Measurements from ENCODE around the gene MAP2K4. TPM values are rescaled to one million over a fixed set of nuclear protein-coding genes. Genes with fewer than 3 reads are reported as not detected.

Gene MAP2K4
- total RNA-seq, 1 experiment from 2014 or later: 6.2 TPM

DNA sequence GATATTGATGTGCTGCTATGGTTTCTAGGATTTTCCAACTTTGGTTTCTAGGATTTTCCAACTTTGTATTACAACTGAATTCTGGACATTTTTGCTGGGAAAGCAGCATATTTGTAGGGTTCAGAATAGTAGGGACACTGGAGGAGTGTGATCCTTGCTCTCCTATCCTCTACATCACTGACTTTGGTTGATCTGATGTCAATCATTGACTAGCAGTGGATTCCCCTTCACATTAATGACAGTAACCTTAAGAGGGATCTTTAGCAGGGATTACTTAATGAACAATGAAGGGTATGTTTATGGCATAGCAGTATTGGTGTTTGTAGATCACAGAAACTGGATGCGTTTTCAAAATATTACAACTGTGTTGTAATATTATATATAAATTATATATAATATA lies 67.4 kb downstream of the MAP2K4 start:
- DNase-seq (ENCODE audit: low spot score): no peak

DNA sequence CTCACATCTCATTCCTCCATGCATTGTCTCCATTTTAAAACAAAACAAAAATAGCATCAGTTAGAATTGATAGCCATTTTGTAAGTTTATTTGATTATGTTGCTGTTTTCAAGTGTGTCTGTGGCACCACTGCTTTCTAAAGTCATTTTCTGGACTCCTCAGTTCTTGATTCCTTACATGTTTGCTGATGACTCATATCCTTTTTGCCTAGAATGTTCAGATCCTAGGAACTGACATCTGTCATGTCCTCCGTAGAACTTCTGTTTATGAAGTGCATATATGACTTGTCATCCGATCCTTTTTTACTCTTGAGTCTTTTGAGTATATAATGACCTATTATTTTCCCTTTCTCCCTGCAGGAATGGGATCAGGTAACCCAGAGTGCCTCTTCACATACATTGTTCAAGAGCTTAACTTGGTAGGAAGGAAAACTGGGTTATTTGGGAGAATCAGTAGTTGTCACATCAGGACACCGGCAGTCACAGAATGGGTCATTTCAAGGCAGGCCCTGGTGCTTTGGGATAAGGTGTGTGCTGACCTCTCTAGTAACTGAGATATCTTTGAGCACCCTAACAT lies 69.2 kb downstream of the MAP2K4 start:
- peak; percentile 5 for DNase-seq (ENCODE audit: low spot score)

DNA sequence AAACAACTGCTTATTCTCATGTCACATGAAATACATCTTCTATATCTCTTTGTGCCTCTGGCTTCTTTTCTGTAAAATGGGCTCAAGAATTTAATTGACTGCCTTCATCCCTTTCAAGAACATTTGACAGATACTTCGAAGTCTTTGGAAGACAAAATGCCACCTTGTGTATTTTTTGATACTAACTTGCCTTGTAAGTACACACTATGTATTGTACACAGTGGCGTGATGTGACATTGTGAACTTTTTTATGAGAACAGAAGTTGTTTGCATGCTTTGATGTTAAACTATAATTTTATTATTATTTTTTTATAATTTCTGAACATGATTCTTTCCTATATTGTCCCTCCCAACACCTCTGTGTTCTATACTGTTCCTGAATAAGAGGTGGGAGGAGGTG lies 73.7 kb downstream of the MAP2K4 start:
- no peak for DNase-seq (ENCODE audit: low spot score)

DNA sequence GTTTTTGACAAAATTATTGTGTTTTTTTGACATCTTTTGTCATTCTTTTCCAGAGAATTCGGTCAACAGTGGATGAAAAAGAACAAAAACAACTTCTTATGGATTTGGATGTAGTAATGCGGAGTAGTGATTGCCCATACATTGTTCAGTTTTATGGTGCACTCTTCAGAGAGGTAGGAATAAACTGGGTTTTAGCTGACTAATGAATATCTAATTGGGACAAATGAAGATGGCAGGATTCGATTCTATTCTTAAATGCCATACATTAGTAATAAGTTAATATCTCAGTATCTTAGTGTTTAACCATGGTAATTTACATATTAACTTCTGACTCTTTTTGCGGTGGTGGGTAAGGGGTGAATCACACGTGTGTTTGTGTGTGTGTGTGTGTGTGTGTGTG lies 74.8 kb downstream of the MAP2K4 start:
- DNase-seq (ENCODE audit: low spot score): no peak

DNA sequence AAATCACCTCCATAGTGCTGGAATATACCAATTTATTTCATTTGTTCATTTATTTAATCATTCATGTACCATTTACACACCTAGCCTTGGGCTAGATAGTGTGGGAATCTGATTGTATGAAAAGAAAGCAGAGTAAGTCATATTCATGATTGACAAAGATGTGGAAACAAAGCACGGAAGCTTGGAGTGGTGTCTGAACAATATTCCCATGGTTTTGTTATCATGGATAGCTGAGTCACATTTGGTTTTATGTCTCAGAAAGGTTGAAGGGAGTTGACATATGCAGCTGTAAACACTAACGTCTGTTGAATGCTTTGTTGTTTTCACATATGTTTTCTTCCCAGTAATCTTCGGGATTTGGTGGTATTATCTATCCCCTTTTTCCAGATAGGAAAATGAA lies 76.6 kb downstream of the MAP2K4 start:
- no peak for DNase-seq (ENCODE audit: low spot score)

DNA sequence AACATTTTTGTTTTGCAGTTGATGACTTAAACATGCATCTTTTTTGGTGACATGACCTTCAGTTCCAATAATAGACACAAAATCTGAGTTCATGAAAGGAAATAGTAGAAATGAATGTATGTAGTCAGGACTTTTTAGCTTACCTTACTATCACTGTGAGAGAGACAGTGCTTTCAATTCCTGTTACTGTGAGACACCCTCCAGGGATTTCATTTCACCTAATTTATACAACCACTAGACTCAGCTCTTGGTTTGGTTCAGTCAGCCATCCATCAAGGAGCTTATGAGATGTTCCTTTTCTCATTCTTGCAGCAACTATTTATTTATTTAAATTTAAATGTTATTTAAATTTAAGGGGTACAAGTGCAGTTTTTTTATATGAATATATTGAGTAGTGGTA lies 77.9 kb downstream of the MAP2K4 start:
- no peak for DNase-seq (ENCODE audit: low spot score)

DNA sequence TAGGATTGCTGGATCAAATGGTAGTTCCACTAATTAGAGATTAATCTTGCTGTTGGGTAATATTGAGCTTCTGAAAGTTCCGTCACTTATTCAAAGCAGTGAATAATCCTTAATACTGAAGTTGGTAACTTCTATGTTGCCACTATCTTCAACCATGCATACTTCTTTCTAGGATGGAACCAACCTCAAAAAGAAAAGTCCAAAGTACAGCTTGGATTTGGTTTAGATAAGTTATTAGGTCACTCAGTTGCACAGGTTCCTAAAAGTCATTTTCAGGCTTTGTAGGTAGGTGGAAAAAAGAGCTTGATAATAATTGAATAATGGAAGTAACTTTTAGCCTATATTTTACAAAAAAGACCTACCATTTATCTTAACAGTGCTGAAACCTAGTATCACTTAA lies 78.7 kb downstream of the MAP2K4 start:
- DNase-seq (ENCODE audit: low spot score): no peak

DNA sequence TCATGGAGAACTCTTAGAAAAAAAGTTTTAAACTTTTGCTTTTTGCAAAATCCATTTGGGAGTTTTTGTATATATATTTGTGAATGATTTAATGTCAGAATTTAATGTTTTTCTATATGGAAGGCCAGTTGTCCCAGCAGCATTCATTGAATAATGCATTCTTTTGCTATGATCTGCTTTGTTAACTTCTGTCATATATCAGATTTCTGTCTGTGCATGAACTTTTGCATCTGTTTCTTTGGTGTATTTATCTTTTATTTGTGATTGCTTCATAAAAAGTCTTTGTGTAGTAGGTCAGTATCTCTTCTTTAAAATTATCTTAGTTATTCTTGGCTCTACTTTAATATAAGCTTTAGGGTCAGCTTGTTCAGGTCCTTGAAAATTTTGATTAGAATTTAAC lies 84.2 kb downstream of the MAP2K4 start:
- no peak for DNase-seq (ENCODE audit: low spot score)

DNA sequence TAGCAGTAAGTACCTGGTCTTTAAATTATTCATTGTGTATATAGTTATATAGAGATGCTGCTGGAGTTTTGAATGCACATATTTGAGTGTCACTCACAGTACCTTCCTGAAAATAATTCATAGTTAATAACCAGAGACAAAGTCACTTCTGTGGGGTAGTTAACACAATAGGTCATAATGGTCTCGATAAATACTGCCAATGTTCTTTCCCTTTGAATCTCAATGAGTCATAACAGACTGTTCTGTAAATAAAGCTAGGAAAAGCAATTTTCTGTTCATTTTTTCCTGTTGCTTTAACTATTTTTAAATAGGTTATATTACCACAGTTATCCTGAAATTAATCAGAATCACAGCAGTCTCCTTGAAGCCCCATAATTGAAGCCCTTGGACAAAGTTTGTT lies 87.2 kb downstream of the MAP2K4 start:
- DNase-seq (ENCODE audit: low spot score): no peak

DNA sequence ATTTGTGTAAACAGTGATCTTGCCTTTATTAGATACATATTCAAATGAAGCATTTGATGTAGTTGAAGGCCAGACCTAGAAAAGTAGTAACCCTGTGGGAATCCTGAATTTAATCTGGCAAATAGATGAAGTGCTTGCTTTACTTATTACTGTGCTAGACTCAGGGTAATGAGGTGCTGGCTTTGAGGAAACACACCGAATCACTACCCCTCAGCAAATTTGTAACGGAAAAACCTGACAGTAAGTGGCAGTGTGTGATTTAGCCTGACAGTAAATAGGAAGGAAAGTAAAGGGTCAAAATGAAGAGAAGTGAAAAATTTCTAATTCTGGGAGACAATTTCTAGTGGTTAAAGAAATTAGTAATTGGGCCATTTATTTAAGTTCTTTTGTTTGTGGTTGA lies 90.2 kb downstream of the MAP2K4 start:
- DNase-seq (ENCODE audit: low spot score): no peak

DNA sequence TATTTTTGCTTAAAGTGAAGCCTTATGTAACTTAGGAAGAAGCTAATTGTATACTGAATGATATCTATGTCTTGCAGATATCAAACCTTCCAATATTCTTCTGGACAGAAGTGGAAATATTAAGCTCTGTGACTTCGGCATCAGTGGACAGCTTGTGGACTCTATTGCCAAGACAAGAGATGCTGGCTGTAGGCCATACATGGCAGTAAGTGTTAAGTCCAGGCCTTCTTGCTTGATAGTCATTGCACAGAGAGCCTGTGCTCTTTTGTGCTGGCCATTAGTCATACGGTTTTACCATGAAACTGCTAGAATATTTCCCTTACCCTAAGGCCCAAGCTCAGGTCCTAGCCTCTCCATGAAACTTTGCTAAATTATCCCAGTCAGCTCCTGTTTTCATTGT lies 92.5 kb downstream of the MAP2K4 start:
- no peak for DNase-seq (ENCODE audit: low spot score)

DNA sequence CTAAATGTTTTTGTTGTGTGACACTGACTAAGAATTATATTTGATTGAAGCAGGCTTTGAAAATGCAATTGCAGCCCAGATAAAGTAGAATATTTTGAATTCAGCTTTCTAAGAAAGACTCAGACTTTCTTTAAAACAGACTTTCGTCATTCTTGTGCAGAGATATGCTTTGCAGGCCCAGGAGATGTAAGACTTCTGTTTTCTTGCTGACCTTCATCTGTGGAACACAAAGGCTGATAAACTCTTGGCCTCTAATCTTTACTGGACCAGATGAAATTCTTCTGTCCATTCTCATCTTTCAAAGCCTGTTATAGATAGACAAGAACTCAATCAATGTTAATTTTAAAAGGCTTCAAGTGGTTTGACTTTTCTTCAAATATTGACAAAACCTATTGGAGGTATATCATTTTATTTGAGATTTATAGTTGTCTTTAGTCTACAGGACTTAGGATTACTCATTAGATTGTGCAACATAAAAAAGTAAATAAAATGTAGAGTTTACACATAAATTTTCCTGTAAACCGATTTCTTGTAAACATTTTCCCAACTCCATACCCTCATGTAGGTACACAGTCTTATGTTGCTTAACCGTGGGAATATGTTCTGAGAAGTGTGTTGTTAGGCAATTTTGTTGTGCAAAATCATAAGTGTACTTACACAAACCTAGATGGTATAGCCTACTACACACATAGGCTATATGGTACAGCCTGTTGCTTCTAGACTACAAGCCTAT lies 94.2 kb downstream of the MAP2K4 start:
- no peak for DNase-seq (ENCODE audit: low spot score)

DNA sequence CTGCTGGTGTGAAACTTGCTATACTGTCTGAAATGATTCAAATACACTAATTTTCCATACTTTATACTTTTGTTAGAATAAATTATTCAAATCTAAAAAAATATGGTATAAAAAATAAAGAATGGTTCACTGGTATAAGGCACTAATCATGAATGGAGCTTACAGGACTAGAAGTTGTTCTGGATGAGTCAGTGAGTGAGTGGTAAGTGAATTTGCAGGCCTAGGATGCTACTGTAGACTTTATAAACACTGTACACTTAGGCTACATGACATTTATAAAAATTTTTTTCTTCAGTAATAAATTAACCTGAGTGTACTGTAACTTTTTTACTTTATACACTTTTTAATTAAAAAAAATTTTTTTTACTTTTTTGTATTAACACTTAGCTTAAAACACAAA lies 95.5 kb downstream of the MAP2K4 start:
- DNase-seq (ENCODE audit: low spot score): no peak

DNA sequence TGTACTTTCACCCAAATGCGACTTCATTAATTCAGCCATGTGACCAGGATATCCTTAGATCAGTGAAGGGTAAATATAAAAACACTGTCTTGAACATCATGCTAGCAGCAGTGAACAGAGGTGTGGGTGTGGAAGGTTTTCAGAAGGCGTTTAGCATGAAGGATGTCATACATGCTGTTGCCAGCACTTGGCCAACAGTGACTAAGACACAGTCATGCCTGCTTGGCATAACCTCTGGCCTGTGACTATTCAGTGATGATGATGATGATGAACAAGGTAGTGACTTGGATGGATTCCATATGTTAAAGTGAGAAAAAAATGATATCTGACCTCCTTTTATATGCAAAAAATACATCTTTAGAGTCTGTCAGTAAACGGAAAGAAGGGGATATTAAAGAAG lies 97.9 kb downstream of the MAP2K4 start:
- DNase-seq (ENCODE audit: low spot score): no peak

DNA sequence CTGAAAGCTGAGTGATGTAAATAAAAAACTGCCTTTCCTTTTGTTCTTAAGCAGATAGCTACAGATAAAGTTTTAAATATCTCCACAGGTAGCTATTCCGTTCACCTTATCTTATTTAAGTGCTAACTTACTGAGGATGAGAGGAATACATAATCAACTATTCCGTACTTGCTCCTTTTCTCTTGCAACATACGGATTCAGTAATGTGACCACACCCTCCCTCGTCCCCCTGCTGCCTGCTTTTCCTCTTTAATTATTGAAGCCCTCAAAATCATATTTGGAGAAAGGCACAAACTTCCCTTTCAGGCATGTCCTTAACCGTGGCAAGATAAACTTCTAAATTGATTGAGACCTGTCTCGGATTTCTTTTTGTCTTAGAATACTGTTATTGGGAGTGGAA lies 101.4 kb downstream of the MAP2K4 start:
- DNase-seq (ENCODE audit: low spot score): no peak

DNA sequence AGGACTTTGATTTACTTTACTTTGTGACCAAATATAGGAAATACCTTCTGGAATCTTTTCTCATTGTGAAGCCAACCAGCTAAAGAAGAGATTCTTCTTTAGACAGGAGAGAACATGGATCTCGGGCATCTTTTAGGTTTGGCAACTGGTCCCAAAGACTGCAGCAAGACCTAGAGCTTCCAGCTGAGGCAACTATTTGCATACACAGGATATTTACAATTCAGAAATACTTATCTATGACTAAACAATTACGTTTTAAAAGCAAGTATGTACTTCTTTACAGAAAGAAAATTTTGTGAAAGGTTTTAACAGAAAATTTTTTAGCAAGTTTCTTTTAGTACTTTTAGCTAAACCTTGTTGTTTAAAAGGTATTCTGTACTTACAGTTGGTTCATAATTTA lies 106.5 kb downstream of the MAP2K4 start:
- DNase-seq (ENCODE audit: low spot score): no peak

DNA sequence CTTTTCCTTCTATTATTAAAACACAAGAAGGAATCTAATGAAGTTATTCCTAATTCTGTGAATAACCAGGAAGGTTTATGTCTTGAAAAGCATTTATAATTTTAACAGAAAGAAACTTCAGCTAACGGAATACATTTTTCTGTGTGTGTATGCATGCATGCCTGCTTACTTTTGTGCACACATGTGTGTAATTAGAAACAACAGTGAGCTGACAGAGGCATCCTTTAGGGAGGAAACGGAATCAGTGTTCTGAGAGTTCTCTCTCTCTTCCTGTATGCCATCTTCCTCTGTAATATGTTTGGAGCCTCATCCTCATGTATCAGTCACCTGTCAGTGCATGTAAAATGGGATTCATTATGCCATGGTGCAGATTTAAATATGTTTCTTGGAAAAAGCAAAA lies 107.0 kb downstream of the MAP2K4 start:
- DNase-seq (ENCODE audit: low spot score): no peak

DNA sequence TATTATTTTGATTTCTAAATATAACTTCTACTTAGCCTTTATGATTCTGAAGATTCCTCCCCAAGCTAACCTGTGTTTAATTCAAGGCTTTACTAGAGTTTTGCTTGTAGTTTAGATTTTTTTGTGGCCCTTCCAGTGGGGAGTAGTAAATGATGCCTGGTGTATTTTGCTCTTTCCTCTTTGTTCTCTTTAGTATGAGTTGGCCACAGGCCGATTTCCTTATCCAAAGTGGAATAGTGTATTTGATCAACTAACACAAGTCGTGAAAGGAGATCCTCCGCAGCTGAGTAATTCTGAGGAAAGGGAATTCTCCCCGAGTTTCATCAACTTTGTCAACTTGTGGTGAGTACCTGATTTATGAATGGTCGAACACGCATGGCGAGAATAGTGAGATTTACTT lies 108.3 kb downstream of the MAP2K4 start:
- DNase-seq (ENCODE audit: low spot score): no peak

DNA sequence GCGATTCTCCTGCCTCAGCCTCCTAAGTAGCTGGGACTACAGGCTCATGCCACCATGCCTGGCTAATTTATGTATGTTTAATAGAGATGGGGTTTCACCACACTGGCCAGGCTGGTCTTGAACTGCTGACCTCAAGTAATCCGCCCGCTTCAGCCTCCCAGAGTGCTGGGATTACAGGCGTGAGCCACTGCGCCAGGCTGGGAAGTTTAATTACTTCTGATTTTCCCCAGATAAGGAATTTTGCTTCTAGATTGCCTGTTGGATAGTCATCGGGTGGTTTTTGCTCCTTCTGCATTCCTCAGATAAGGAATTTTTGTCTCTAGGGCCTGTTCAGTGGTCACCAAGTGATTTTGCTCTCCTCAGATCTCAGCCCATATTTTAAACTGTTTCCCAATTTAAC lies 112.5 kb downstream of the MAP2K4 start:
- no peak for DNase-seq (ENCODE audit: low spot score)

DNA sequence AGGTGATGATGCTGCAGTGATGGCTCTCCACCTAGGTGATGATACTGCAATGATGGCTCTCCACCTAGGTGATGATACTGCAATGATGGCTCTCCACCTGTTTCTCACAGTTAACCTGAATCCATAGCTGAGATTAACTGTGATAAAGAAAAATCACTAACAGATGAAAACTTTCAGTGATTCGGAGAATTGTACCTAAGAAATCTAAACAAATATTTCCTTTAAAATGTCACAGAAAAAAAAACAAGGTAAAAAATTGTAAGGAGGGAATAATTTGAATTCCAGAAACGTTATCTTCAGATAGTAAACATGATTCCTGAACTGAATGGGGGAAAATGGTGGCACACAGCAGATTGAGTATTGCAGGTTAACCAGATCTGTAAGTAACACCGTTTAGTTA lies 113.4 kb downstream of the MAP2K4 start:
- no peak for DNase-seq (ENCODE audit: low spot score)

DNA sequence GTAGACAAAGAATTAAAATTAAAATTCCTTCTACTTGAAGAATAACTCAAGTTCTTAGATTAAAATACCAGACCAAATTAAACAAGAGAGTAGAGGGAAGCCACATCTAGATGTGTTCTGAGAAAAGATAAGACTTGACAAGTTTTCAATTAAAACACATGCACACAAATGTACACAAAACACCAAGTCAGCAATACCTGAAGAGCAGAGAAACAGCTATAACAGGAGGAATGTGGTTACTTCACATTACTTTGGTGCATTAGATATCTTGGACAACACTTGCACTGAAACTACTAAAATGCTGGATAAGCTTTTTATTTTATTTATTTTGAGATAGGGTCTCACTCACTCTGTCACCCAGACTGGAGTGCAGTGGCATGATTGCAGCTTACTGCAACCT lies 113.9 kb downstream of the MAP2K4 start:
- no peak for DNase-seq (ENCODE audit: low spot score)

DNA sequence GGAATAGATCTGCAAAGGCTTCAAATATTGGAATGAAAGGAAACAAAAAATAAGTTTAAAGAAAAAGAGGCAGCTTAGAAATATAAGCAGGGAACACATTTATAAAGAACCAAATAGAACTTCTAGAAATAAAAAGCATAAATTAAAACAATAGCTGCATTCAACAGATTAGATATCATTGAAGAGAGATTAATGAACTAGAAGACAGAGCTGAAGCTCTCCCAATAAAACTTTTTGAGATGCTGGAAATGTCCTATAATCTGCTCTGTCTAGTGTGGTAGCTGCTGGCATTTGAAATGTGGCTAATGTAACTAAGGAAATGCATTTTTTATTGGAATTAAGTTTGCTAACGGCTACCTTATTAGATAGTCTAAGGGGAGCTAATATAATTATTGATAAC lies 115.6 kb downstream of the MAP2K4 start:
- no peak for DNase-seq (ENCODE audit: low spot score)

DNA sequence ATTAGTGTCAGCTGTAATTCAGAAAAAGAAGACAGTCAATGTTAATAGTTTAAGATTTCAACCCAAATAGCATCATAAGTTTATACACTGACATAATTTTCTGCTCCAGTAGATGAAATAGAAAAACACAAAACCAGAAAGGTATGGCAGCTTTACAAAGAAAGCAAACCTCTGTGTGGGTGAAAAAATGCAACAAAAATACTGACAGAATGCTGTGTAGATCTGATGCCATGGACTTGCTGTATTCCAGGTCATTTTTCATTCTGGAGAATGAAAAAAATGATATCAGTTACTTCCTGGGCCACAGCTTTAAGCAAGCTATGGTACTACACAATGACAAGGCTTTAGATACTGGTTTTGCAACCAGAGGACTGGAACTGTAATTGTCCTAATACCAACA lies 116.0 kb downstream of the MAP2K4 start:
- DNase-seq (ENCODE audit: low spot score): no peak

DNA sequence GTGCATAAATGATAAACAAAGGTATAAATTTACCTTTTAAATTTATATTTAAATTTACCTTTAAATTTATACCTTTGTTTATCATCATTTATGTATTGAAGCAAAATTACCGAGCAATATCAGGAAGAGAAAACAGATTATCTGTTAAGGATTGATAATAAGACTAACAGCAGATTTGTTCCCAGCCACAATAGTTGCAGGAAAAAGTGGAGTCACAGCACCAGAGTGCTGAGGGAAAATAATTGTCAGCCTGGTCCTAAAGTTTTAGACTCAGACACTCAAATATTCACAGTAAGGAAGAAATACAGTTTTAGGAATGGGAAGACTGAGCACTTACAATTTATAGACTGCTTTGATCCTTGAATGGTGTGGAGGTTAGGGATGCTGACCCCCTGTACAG lies 117.2 kb downstream of the MAP2K4 start:
- no peak for DNase-seq (ENCODE audit: low spot score)
